Measurements from ENCODE around the gene LPO.

LPO gene

DNA sequence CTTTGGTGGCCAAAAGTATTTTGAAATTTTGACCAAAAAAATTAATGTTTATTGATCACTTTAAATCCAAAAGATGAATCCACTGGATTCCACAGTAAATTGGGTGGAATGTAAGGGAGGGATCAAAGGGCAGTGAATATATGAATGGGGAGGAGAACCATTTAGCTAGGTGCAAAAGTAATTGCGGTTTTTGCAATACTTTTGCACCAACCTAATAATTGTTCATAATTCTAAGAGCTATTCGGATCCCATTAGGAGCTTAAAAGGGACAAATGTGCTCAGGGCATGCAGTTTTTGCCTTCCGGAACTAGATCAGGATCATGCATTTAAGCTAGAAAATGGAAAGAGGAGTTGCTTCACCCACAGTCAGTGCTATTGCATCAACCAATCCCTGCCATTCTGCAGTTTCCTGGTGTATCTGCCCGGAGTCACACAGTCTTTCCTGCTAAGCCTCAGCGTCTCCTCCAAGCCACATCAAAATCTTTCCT, at the start of gene LPO:
LPO (plus strand) TSS at position 438 of the 488 bp plus-strand sequence. CDS start 4,396 bp downstream, outside the sequence.
- TF ChIP-seq, protein P1, sequence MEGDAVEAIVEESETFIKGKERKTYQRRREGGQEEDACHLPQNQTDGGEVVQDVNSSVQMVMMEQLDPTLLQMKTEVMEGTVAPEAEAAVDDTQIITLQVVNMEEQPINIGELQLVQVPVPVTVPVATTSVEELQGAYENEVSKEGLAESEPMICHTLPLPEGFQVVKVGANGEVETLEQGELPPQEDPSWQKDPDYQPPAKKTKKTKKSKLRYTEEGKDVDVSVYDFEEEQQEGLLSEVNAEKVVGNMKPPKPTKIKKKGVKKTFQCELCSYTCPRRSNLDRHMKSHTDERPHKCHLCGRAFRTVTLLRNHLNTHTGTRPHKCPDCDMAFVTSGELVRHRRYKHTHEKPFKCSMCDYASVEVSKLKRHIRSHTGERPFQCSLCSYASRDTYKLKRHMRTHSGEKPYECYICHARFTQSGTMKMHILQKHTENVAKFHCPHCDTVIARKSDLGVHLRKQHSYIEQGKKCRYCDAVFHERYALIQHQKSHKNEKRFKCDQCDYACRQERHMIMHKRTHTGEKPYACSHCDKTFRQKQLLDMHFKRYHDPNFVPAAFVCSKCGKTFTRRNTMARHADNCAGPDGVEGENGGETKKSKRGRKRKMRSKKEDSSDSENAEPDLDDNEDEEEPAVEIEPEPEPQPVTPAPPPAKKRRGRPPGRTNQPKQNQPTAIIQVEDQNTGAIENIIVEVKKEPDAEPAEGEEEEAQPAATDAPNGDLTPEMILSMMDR (IDR thresholded peaks at IDR 0.05): no peak
- Mint-ChIP-seq H3K4me1 (peaks cover under 1% of the 10 kb centered on the region), H3K9me3 (no peaks in the 10 kb centered on the region), H3K27ac (no peak within 1 kb of the TSS), H3K27me3 (ENCODE audit: low read depth, poor library complexity) (peaks cover 97% of the 10 kb centered on the region), H3K36me3 (ENCODE audit: low read depth) (no peaks in the 10 kb centered on the region), H3K4me3 (no peak within 1 kb of the TSS)
- no peak for DNase-seq

DNA sequence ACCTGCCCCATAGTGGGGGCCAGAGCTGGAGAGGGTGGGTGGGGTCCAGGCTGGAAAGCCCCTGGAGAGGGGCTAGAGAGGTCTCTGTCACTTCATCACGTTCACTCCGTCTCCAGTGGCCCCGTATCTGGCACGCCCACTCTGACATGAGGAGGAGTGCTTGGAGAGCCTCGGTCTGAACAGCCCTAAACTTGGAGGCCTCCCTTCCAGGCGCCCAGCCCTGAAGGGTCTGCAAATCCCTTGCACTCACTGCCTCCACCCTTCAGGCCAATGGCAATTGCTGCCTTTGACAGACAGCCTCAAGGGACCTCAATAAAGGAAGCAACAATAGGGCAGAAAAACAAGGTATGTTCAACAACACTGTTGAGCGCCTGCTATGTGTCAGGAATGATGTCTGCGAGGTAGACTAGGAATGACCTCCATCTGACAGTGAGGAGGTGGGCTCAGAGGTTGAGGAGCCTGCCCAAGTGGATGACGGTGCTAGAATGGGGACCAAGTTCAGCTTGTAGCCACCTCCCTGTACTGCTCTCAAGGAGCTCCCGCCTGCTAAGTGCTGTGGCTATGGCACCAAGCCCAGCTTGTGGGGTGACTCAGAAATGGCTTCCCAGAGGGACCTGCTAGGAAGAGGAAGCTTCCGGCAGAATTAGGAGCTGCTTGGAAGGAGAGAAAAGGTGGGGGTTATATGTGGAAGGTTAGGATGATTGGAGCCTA, 48.8 kb upstream of the LPO start:
- H3K36me3 Mint-ChIP-seq (ENCODE audit: low read depth): no peaks in the 10 kb centered on the region
- H3K4me3 Mint-ChIP-seq: no peak overlapping the region
- peaks cover 39% of the 10 kb centered on the region for H3K27me3 Mint-ChIP-seq (ENCODE audit: low read depth, poor library complexity)
- peaks cover 8% of the 10 kb centered on the region for H3K4me1 Mint-ChIP-seq
- no peaks in the 10 kb centered on the region for H3K9me3 Mint-ChIP-seq
- no peak overlapping the region for H3K27ac Mint-ChIP-seq
- DNase-seq: no peak
- TF ChIP-seq, protein P1 (IDR thresholded peaks at IDR 0.05): no peak

DNA sequence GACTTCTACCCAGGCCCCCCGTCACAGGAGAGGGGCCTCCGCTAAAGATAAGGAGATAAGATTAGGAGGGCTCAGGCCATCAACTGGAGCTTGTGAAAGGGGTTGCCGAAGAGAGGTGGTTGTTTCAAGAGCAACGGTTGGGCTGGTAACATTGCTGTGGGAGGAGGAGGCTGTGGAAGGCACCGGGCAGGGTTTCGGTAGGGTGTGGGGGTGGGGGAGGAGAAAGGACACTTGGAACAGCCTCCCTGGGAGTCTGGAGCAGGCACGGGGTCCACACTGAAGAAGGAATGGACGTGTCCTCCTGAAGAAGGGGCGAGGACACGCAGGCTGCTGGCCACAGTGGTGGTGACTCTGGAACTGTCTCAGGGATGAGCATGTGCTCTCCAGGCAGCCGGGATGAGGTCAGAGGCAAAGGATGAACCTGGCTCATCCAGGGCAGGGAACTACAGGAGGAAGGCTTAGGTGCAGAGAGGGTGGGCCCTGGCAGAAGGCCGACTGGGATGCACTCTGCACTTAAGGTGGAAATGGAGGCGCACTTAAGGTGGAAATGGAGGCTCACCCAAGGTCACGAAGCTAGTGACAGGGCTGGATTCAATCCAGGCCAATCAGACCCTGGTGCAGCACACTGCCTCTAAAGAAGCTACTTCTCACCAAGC, 47.0 kb upstream of the LPO start:
- TF ChIP-seq, protein P1 (IDR thresholded peaks at IDR 0.05): no peak
- DNase-seq: no peak
- Mint-ChIP-seq H3K9me3 (no peaks in the 10 kb centered on the region), H3K4me1 (peaks cover 4% of the 10 kb centered on the region), H3K4me3 (no peak overlapping the region), H3K36me3 (ENCODE audit: low read depth) (no peaks in the 10 kb centered on the region), H3K27ac (no peak overlapping the region), H3K27me3 (ENCODE audit: low read depth, poor library complexity) (peaks cover 48% of the 10 kb centered on the region)

DNA sequence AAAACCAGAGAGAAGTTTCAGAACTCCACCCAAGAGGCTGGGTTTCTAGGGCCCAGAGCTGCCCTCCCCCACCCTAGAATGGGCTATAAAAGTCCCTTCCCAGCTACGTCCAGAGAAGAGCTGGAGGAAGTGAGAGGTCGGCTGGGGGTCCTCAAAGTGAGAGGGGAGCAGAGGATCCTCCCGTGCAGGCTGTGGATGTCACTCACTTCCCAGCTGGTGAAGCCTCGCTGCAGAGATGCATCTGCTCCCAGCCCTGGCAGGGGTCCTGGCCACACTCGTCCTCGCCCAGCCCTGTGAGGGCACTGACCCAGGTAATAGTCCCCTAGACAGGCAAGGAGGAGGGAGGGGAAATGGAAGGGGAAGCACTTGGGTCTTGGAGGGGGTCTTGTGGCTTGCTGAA, 45.8 kb upstream of the LPO start, which contains the start of gene EPX:
EPX (plus strand) TSS at position 115 of the 400 bp plus-strand sequence; CDS start at position 236, 121 bp downstream.
- no peak within 1 kb of the TSS for H3K27ac Mint-ChIP-seq
- H3K36me3 Mint-ChIP-seq (ENCODE audit: low read depth): no peaks in the 10 kb centered on the region
- DNase-seq: no peak
- H3K4me3 Mint-ChIP-seq: no peak within 1 kb of the TSS
- H3K27me3 Mint-ChIP-seq (ENCODE audit: low read depth, poor library complexity): peaks cover 52% of the 10 kb centered on the region
- no peaks in the 10 kb centered on the region for H3K9me3 Mint-ChIP-seq
- H3K4me1 Mint-ChIP-seq: peaks cover 4% of the 10 kb centered on the region
- TF ChIP-seq, protein P1 (IDR thresholded peaks at IDR 0.05): no peak

DNA sequence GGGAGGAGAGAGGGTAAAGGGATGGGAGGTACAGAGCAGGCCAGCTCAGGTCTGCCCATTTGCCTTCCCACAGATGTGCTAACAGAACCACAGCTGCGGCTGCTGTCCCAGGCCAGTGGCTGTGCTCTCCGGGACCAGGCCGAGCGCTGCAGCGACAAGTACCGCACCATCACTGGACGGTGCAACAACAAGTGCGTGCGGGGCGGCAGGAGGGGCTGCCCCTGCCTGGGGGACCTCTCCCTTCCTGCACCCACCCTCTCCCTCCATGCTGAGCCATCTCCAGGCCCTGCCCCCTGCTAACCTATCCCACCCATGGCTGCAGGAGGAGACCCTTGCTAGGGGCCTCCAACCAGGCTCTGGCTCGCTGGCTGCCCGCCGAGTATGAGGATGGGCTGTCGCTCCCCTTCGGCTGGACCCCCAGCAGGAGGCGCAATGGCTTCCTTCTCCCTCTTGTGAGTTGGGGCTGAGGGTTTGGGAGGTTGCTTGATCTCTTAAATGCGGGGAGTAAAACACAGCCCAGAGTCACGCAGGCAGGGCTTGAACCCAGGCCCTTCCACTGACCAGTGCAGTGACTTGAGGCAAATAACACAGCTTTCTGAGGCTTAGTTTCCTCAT, 44.6 kb upstream of the LPO start:
- H3K4me3 Mint-ChIP-seq: no peak overlapping the region
- TF ChIP-seq, protein P1 (IDR thresholded peaks at IDR 0.05): no peak
- peaks cover 4% of the 10 kb centered on the region for H3K4me1 Mint-ChIP-seq
- peaks cover 57% of the 10 kb centered on the region for H3K27me3 Mint-ChIP-seq (ENCODE audit: low read depth, poor library complexity)
- H3K27ac Mint-ChIP-seq: no peak overlapping the region
- no peaks in the 10 kb centered on the region for H3K9me3 Mint-ChIP-seq
- DNase-seq: no peak
- no peaks in the 10 kb centered on the region for H3K36me3 Mint-ChIP-seq (ENCODE audit: low read depth)

All from nephron progenitor cell (in vitro differentiated cells).